HEK293 (cell line): ENCODE measurements around the gene TGM6.

ENCODE experiments used
- CTCF ChIA-PET: fragments of 350-600 bp; formaldehyde crosslinking; extraction: SDS; loops from one replicate; lab custom pipeline; 2021; ENCODE audit warnings: antibody characterized with exemption; lab: Yijun Ruan, JAX
- POLR2A ChIA-PET: fragments of 300-600 bp; formaldehyde crosslinking; extraction: SDS; loops from one replicate; lab custom pipeline; 2020; ENCODE audit warnings: antibody characterized with exemption, inconsistent platforms; lab: Yijun Ruan, JAX
- H3K27ac ChIP-seq: fragments of 200-500 bp; sonication (Bioruptor generic); 2 replicates; pipeline ENCODE4 v1.5.1; 2014; ENCODE audit warnings: low read depth, low read length, control low read depth, inconsistent platforms; ENCODE audit errors: extremely low read depth
- H3K36me3 ChIP-seq, 2 experiments: fragments of 200-500 bp in 1 of 2; sonication (Bioruptor generic) in 1 of 2; 1 replicate in 1 of 2; 2 replicates in 1 of 2; pipeline ENCODE4 v1.5.1; 2014 to 2017; ENCODE audit warnings: inconsistent platforms in 2 of 2, low read length in 2 of 2; ENCODE audit not compliant: control insufficient read depth in 2 of 2, insufficient read depth in 1 of 2
- H3K4me1 ChIP-seq: fragments of 200-500 bp; sonication (Bioruptor generic); 2 replicates; pipeline ENCODE4 v1.5.1; 2014; ENCODE audit warnings: mild to moderate bottlenecking, low read length, inconsistent platforms; ENCODE audit not compliant: control insufficient read depth, insufficient read depth
- H3K4me3 ChIP-seq: 2 replicates; pipeline ENCODE4 v1.5.1; 2011; ENCODE audit warnings: low read depth, mild to moderate bottlenecking, control low read depth, low read length, moderate library complexity
- H3K9me3 ChIP-seq: fragments of 200-500 bp; sonication (Bioruptor generic); 2 replicates; pipeline ENCODE4 v1.5.1; 2014; ENCODE audit warnings: low read depth, low read length, inconsistent platforms; ENCODE audit not compliant: control insufficient read depth, insufficient read depth
- GLI4 ChIP-seq: fragments of 450-650 bp; formaldehyde crosslinking; IDR thresholded peaks from 2 replicates; pipeline ENCODE4 v1.5.1; 2016; ENCODE audit warnings: missing biosample characterization, missing genetic modification characterization
- MYNN ChIP-seq: fragments of 450-650 bp; formaldehyde crosslinking; IDR thresholded peaks from 2 replicates; pipeline ENCODE4 v1.5.1; 2016; ENCODE audit warnings: missing biosample characterization, missing genetic modification characterization, borderline replicate concordance
- SALL2 ChIP-seq: fragments of 450-650 bp; formaldehyde crosslinking; IDR thresholded peaks from 2 replicates; pipeline ENCODE4 v1.5.0; 2017; ENCODE audit warnings: missing biosample characterization, mild to moderate bottlenecking, missing genetic modification characterization, borderline replicate concordance
- YY1 ChIP-seq: fragments of 450-650 bp; formaldehyde crosslinking; IDR thresholded peaks from 2 replicates; pipeline ENCODE4 v1.5.1; 2018; ENCODE audit warnings: missing biosample characterization, missing genetic modification characterization
- ZFP37 ChIP-seq: fragments of 450-650 bp; formaldehyde crosslinking; IDR thresholded peaks from 2 replicates; pipeline ENCODE4 v1.5.1; 2016; ENCODE audit warnings: missing biosample characterization, missing genetic modification characterization
- ZNF157 ChIP-seq: fragments of 450-650 bp; formaldehyde crosslinking; IDR thresholded peaks from 2 replicates; pipeline ENCODE4 v1.5.1; 2016; ENCODE audit warnings: missing biosample characterization, missing genetic modification characterization
- ZNF223 ChIP-seq: fragments of 450-650 bp; formaldehyde crosslinking; IDR thresholded peaks from 2 replicates; pipeline ENCODE4 v1.5.1; 2016; ENCODE audit warnings: missing biosample characterization, missing genetic modification characterization
- ZNF324 ChIP-seq: fragments of 450-650 bp; formaldehyde crosslinking; IDR thresholded peaks from 2 replicates; pipeline ENCODE4 v1.5.1; 2016; ENCODE audit warnings: missing biosample characterization, missing genetic modification characterization
- ZNF623 ChIP-seq: fragments of 450-650 bp; formaldehyde crosslinking; IDR thresholded peaks from 2 replicates; pipeline ENCODE4 v1.5.1; 2016; ENCODE audit warnings: missing biosample characterization, missing genetic modification characterization
- ZNF626 ChIP-seq: fragments of 450-650 bp; sonication (Bioruptor Pico); formaldehyde crosslinking; IDR thresholded peaks from 2 replicates; pipeline ENCODE4 v1.5.1; 2018; ENCODE audit warnings: missing biosample characterization, missing genetic modification characterization, inconsistent platforms
- ZNF629 ChIP-seq: fragments of 450-650 bp; formaldehyde crosslinking; IDR thresholded peaks from 2 replicates; pipeline ENCODE4 v1.5.1; 2017; ENCODE audit warnings: missing biosample characterization, missing genetic modification characterization
- ZNF677 ChIP-seq: fragments of 450-650 bp; IDR thresholded peaks from 2 replicates; pipeline ENCODE4 v1.5.0; 2018; ENCODE audit warnings: missing biosample characterization, mild to moderate bottlenecking, missing genetic modification characterization, moderate library complexity
- ZNF776 ChIP-seq: fragments of 450-650 bp; formaldehyde crosslinking; IDR thresholded peaks from 2 replicates; pipeline ENCODE4 v1.5.0; 2017; ENCODE audit warnings: missing biosample characterization, missing genetic modification characterization, borderline replicate concordance
- ZSCAN30 ChIP-seq: fragments of 450-650 bp; IDR thresholded peaks from 2 replicates; pipeline ENCODE4 v1.5.1; 2018; ENCODE audit warnings: missing biosample characterization, mild to moderate bottlenecking, missing genetic modification characterization, moderate library complexity
- TF ChIP-seq, protein P1 (sequence below): fragments of 450-650 bp; formaldehyde crosslinking; IDR thresholded peaks from 2 replicates; pipeline ENCODE4 v1.5.1; 2016; ENCODE audit warnings: missing biosample characterization, missing genetic modification characterization
- TF ChIP-seq, protein P2 (sequence below): fragments of 450-650 bp; formaldehyde crosslinking; IDR thresholded peaks from 2 replicates; pipeline ENCODE4 v1.5.1; 2017; ENCODE audit warnings: missing biosample characterization, missing genetic modification characterization
- TF ChIP-seq, protein P3 (sequence below): fragments of 450-650 bp; formaldehyde crosslinking; IDR thresholded peaks from 2 replicates; pipeline ENCODE4 v1.5.1; 2016; ENCODE audit warnings: missing biosample characterization, missing genetic modification characterization
- TF ChIP-seq, protein P4 (sequence below): fragments of 450-650 bp; formaldehyde crosslinking; IDR thresholded peaks from 2 replicates; pipeline ENCODE4 v1.5.1; 2017; ENCODE audit warnings: missing biosample characterization, mild to moderate bottlenecking, missing genetic modification characterization, moderate library complexity
- TF ChIP-seq, protein P5 (sequence below): fragments of 450-650 bp; formaldehyde crosslinking; IDR thresholded peaks from 2 replicates; pipeline ENCODE4 v1.5.1; 2016; ENCODE audit warnings: missing biosample characterization, missing genetic modification characterization

Gene TGM6

DNA sequence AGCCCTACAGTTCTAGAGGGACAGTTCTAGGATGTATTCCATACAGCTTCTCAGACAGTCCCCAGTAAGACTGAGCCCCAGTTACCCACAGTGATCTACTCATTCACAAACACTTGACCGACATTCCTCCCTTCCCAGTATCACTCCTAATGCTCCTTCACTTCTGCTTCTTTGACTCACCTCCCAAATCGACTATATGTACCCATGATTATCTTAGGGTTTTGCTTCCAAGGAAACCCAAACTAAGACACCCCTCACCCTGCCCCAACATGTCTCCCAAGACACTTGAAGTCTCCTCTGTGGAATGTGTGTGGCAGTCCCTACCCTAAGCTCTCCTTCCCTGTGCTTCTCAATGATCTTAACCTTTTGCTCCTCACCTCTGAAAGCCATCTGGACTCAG, 23.6 kb upstream of the TGM6 start:
- Histone ChIP-seq H3K36me3 (no peaks in the 10 kb centered on the region), H3K9me3 (peaks cover 2% of the 10 kb centered on the region; the same call in 1 of the 2 replicates), H3K4me1 (no peaks in the 10 kb centered on the region), H3K4me3 (no peak overlapping the region), H3K27ac (no peak overlapping the region)
- POLR2A ChIA-PET: no interaction called here
- CTCF ChIA-PET: interaction anchor here (1.0 to 2.0 kb wide), 3 partner anchors 24 to 96 kb away, joined by 3 to 11 read pairs (median 4); no protein-coding TSS in a partner anchor
- TF ChIP-seq ZNF776 (tag by site-specific recombination) (no peak), ZNF623 (tag by site-specific recombination) (no peak), GLI4 (no peak), ZNF157 (no peak), MYNN (tag by site-specific recombination) (no peak), ZNF629 (tag by site-specific recombination) (no peak), ZFP37 (tag by site-specific recombination) (no peak), ZNF223 (tag by site-specific recombination) (no peak), ZNF324 (tag by site-specific recombination) (no peak), ZNF677 (tag by site-specific recombination) (no peak), ZSCAN30 (tag by site-specific recombination) (no peak), YY1 (tag by site-specific recombination) (no peak), ZNF626 (no peak), SALL2 (tag by site-specific recombination) (no peak)
- TF ChIP-seq, protein P1, sequence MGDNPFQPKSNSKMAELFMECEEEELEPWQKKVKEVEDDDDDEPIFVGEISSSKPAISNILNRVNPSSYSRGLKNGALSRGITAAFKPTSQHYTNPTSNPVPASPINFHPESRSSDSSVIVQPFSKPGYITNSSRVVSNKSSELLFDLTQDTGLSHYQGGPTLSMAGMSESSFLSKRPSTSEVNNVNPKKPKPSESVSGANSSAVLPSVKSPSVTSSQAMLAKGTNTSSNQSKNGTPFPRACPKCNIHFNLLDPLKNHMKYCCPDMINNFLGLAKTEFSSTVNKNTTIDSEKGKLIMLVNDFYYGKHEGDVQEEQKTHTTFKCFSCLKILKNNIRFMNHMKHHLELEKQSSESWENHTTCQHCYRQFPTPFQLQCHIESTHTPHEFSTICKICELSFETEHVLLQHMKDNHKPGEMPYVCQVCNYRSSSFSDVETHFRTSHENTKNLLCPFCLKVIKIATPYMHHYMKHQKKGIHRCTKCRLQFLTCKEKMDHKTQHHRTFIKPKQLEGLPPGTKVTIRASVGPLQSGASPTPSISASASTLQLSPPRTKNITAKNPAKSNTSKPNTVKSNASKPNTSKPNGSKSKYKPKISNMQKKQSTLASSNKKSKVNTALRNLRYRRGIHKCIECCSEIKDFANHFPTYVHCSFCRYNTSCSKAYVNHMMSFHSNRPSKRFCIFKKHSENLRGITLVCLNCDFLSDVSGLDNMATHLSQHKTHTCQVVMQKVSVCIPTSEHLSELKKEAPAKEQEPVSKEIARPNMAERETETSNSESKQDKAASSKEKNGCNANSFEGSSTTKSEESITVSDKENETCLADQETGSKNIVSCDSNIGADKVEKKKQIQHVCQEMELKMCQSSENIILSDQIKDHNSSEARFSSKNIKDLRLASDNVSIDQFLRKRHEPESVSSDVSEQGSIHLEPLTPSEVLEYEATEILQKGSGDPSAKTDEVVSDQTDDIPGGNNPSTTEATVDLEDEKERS (tag by site-specific recombination): no peak
- TF ChIP-seq, protein P2, sequence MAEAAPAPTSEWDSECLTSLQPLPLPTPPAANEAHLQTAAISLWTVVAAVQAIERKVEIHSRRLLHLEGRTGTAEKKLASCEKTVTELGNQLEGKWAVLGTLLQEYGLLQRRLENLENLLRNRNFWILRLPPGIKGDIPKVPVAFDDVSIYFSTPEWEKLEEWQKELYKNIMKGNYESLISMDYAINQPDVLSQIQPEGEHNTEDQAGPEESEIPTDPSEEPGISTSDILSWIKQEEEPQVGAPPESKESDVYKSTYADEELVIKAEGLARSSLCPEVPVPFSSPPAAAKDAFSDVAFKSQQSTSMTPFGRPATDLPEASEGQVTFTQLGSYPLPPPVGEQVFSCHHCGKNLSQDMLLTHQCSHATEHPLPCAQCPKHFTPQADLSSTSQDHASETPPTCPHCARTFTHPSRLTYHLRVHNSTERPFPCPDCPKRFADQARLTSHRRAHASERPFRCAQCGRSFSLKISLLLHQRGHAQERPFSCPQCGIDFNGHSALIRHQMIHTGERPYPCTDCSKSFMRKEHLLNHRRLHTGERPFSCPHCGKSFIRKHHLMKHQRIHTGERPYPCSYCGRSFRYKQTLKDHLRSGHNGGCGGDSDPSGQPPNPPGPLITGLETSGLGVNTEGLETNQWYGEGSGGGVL (tag by site-specific recombination): no peak
- TF ChIP-seq, protein P3, sequence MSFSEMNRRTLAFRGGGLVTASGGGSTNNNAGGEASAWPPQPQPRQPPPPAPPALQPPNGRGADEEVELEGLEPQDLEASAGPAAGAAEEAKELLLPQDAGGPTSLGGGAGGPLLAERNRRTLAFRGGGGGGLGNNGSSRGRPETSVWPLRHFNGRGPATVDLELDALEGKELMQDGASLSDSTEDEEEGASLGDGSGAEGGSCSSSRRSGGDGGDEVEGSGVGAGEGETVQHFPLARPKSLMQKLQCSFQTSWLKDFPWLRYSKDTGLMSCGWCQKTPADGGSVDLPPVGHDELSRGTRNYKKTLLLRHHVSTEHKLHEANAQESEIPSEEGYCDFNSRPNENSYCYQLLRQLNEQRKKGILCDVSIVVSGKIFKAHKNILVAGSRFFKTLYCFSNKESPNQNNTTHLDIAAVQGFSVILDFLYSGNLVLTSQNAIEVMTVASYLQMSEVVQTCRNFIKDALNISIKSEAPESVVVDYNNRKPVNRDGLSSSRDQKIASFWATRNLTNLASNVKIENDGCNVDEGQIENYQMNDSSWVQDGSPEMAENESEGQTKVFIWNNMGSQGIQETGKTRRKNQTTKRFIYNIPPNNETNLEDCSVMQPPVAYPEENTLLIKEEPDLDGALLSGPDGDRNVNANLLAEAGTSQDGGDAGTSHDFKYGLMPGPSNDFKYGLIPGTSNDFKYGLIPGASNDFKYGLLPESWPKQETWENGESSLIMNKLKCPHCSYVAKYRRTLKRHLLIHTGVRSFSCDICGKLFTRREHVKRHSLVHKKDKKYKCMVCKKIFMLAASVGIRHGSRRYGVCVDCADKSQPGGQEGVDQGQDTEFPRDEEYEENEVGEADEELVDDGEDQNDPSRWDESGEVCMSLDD (tag by site-specific recombination): no peak
- TF ChIP-seq, protein P4, sequence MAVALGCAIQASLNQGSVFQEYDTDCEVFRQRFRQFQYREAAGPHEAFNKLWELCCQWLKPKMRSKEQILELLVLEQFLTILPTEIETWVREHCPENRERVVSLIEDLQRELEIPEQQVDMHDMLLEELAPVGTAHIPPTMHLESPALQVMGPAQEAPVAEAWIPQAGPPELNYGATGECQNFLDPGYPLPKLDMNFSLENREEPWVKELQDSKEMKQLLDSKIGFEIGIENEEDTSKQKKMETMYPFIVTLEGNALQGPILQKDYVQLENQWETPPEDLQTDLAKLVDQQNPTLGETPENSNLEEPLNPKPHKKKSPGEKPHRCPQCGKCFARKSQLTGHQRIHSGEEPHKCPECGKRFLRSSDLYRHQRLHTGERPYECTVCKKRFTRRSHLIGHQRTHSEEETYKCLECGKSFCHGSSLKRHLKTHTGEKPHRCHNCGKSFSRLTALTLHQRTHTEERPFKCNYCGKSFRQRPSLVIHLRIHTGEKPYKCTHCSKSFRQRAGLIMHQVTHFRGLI (tag by site-specific recombination): no peak
- TF ChIP-seq, protein P5, sequence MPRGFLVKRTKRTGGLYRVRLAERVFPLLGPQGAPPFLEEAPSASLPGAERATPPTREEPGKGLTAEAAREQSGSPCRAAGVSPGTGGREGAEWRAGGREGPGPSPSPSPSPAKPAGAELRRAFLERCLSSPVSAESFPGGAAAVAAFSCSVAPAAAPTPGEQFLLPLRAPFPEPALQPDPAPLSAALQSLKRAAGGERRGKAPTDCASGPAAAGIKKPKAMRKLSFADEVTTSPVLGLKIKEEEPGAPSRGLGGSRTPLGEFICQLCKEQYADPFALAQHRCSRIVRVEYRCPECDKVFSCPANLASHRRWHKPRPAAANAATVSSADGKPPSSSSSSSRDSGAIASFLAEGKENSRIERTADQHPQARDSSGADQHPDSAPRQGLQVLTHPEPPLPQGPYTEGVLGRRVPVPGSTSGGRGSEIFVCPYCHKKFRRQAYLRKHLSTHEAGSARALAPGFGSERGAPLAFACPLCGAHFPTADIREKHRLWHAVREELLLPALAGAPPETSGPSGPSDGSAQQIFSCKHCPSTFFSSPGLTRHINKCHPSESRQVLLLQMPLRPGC (tag by site-specific recombination): no peak
- TF ChIP-seq, all 188 proteins: peak for 0
